ENCODE results near the gene TMEM273.

TMEM273 gene

DNA sequence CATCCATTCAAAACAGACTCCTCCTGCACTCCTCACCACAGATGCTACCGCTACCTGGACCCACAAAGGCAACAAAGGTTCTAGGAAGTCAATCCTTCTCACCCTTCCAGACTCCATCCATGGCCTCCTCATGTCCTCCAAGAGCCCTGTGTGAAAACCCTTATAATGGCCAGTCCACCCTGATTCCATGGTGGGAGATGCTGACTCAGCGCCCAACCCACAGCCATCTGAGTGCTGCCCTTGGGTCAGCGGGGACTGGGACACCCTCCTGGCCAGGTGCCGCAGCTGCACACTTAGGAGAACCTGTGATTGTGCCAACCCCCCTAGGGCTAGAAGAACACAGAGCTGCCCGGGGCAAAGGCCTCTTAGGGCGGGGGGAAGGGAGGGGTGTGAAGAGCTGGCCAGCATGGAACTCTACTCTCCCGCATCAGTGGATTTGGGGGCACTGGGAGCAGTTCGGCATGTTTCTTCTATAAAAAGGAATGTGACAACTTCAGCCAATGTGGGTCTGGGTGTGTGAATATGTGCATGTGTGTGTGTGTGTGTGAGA, 25.4 kb downstream of the TMEM273 start:
- no peak overlapping the region for H3K27ac ChIP-seq
- TF ChIP-seq ZFX (IDR thresholded peaks at IDR 0.05; ENCODE audit: borderline replicate concordance), result no peak
- TF ChIP-seq, protein P1, sequence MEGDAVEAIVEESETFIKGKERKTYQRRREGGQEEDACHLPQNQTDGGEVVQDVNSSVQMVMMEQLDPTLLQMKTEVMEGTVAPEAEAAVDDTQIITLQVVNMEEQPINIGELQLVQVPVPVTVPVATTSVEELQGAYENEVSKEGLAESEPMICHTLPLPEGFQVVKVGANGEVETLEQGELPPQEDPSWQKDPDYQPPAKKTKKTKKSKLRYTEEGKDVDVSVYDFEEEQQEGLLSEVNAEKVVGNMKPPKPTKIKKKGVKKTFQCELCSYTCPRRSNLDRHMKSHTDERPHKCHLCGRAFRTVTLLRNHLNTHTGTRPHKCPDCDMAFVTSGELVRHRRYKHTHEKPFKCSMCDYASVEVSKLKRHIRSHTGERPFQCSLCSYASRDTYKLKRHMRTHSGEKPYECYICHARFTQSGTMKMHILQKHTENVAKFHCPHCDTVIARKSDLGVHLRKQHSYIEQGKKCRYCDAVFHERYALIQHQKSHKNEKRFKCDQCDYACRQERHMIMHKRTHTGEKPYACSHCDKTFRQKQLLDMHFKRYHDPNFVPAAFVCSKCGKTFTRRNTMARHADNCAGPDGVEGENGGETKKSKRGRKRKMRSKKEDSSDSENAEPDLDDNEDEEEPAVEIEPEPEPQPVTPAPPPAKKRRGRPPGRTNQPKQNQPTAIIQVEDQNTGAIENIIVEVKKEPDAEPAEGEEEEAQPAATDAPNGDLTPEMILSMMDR (IDR thresholded peaks at IDR 0.05), result no peak

DNA sequence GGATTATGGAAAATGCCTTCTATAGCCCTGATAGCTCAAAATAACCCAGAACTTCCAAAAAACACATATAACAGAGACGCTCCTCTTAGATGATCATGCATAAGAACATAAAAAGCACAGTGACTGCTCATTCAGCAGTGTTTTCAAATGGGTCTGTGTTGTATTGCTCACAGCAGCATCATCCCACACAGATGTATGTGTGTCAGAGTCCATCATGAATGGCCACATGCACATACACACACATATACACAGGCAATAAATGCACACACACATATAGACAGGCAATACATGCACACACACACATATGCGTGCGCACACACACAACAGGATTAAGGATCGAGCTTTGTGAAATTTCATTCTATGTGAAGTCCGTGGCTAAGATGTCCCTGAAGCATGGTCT, 26.1 kb downstream of the TMEM273 start:
- H3K27ac ChIP-seq, result no peak overlapping the region
- TF ChIP-seq, protein P1 (IDR thresholded peaks at IDR 0.05), result no peak
- TF ChIP-seq ZFX (IDR thresholded peaks at IDR 0.05; ENCODE audit: borderline replicate concordance), result no peak

DNA sequence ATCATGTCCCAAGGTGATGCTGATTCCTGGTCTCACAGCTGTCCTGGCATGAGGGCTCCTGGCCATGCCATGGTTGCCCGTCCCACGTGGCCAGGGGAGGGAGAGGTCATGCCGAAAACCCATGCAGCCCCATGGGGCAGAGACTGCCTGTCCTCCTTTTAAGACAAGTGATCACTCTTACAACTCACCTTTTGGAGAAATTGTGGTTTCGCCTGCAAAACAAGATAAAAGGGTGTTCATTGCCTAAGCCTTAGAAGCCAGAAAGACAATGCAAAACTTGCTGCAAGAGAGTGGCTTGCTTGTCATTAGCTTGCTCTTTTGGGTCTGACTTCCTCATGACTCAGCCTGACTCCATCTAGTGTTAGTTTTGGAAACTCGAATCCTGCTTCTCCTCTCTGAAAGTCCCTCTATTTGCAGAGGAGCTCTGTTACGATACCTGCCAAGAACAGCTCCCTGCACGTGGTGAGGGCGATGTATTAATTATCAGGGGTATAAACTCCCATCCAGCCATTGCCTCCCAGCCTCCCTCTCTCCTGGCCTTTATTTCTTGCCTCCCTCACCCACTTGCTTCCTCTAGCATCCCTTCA, 26.7 kb downstream of the TMEM273 start:
- no peak overlapping the region for H3K27ac ChIP-seq
- TF ChIP-seq, protein P1 (IDR thresholded peaks at IDR 0.05), result no peak
- no peak for TF ChIP-seq ZFX (IDR thresholded peaks at IDR 0.05; ENCODE audit: borderline replicate concordance)

DNA sequence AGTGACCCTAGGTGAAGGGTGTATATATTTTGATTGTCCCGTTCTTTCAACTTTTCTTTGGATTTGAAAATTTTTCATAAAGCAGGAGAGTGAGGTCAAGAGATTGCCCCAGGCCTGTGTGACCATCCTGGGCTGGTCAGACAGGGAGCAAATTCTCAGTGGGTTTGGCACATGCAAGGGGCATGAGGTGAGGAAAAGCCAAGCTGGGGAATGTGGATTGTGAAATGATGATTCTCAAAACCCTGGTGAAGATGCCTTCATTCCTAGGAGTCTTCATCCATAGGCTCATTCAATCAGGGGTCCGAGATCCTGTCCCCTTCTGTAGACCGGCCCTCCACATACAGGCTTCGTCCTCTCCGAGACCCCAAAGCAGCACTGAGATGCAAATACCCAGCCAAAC, 27.4 kb downstream of the TMEM273 start:
- H3K27ac ChIP-seq, result no peak overlapping the region
- TF ChIP-seq ZFX (IDR thresholded peaks at IDR 0.05; ENCODE audit: borderline replicate concordance), result no peak
- TF ChIP-seq, protein P1 (IDR thresholded peaks at IDR 0.05), result no peak

DNA sequence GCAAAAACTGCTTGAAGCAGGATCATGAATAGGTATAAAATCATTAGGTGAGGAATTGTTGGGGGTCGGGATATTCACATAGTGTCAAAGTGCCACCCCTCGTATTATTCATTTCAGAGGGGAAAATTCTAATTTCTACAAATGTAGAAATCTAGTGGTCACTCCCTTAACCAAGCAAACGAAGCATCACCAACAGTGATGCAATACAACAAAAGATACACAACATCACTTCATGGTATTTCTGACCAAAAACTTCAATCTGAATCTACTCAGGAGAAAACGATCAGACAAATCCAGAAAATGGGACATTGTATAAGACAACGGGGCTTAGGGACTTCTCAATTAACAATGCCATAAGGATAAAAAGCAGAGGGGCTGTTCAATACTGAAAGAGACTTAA, 28.1 kb downstream of the TMEM273 start:
- no peak overlapping the region for H3K27ac ChIP-seq
- TF ChIP-seq, protein P1 (IDR thresholded peaks at IDR 0.05), result no peak
- TF ChIP-seq ZFX (IDR thresholded peaks at IDR 0.05; ENCODE audit: borderline replicate concordance), result no peak

DNA sequence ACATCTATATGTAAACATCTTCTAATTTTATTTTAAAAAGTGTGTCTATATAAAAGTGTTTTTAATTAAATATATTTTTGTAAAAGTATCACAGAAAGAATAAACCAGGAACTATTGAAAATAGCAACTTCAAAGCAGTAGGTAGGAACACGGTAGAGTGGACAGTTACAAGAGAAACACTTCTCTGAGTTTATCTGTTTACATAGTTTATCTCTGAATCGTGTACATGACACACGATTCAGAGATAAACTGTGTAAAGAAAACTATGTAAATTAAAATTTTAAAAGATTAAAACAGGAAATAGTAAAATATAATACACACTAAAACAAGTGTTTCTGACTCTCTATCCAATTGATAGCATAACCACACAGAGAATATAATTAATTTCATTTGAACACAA, 29.3 kb downstream of the TMEM273 start:
- TF ChIP-seq, protein P1 (IDR thresholded peaks at IDR 0.05), result no peak
- no peak for TF ChIP-seq ZFX (IDR thresholded peaks at IDR 0.05; ENCODE audit: borderline replicate concordance)
- H3K27ac ChIP-seq, result no peak overlapping the region

DNA sequence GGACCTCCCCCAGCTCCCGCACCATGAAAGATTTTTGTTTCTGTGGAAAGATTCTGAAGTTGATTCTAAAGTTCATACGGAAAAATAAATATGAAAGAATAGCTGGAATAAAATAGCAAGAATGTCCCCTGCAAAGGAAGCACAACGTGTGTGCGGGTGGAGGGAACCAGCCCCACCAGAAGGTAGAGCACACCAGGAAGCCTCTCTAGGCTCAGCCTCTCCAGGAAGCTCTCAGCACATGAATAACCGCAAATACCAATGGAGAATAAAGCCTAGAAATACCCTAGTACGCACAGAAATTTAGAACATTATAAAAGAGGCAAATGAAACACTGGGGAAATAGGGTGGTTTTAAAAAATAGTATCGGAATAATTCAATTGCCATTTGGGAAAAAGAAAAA, 29.8 kb downstream of the TMEM273 start:
- H3K27ac ChIP-seq, result no peak overlapping the region
- TF ChIP-seq ZFX (IDR thresholded peaks at IDR 0.05; ENCODE audit: borderline replicate concordance), result no peak
- TF ChIP-seq, protein P1 (IDR thresholded peaks at IDR 0.05), result no peak

Measured in 22Rv1 (cell line).